ENCODE results near the gene MIOX. TPM values are rescaled to one million over a fixed set of nuclear protein-coding genes. Genes with fewer than 3 reads are reported as not detected.

Gene MIOX
- 0.61 TPM for total RNA-seq
- polyA plus RNA-seq = 1.7 TPM
- long read RNA-seq, donor 1 = 0 reads
- long read RNA-seq, donor 2 = 0 reads
- long read RNA-seq, donor 3 = 0 reads
- long read RNA-seq, donor 4 = 0 reads
- long read RNA-seq, donor 5, partial matches to known transcripts = 7 of 19 reads
- long read RNA-seq, donor 5, other reads (novel, unspliced or antisense) = 11 of 19 reads
- long read RNA-seq, donor 6 = 0 reads
- long read RNA-seq, donor 7 = 0 reads
- long read RNA-seq, donor 8 = 0 reads
- long read RNA-seq, donor 9 = 0 reads
- long read RNA-seq, donor 10 = 0 reads

DNA sequence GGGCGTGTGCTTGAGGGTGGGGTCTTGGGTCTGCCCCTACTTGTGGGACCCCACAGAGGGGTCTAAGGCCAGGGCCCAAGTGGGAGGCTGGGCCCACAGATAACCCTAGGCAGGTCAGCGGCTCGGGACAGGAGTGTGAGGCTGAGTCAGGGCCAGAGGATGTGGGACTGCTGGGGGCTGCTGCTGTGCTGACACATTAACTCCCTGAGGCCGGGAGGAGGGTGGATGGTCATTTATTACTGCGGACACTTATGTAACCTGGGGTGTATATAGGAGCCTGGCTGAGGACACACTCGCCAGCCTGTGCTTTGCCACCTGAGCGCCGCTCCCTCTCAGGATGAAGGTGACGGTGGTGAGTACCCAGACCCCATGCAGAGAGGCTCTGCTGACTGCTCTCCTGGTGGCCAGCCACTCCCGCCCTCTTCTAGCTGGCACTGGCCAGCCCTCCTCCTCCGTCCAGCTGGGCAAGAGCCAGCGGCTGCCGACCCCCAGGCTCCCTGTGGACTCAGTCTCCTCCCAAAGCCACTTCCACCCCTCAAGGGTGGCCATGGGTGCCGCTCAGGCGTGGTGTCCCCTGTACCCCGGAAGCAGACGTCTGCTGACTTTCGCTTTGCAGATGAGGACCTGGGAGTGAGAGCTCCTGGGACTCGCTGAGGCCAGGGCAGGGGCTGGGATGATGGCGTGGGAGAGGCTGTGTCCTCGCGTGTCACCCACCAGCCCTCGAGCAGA is at the start of gene MIOX:
Gene MIOX, plus strand, starts transcription at position 299 of the 729 bp plus-strand sequence. Its CDS starts 39 bp downstream, at position 338.
- Histone ChIP-seq H3K27me3 (ENCODE audit: control insufficient read depth in 2 of 2, insufficient read depth in 1 of 2, low read length in 1 of 2) (peaks cover 16 to 42% of the 10 kb centered on the region in 2 donors), H3K4me3 (ENCODE audit: low read length in 2 of 2) (no peak within 1 kb of the TSS), H3K4me1 (ENCODE audit: control insufficient read depth in 2 of 2, insufficient read depth in 2 of 2, low read length in 2 of 2) (peaks cover 8 to 19% of the 10 kb centered on the region in 2 donors), H3K36me3 (ENCODE audit: control insufficient read depth in 2 of 2, insufficient read depth in 2 of 2, low read length in 1 of 2) (no peaks in the 10 kb centered on the region), H3K9me3 (ENCODE audit: control insufficient read depth in 2 of 2, insufficient read depth in 1 of 2, low read length in 1 of 2) (no peaks in the 10 kb centered on the region), H3K27ac (ENCODE audit: low read depth in 1 of 2, low read length in 1 of 2) (no peak within 1 kb of the TSS)
- DNase-seq (ENCODE audit: low read depth in 6 of 9, low spot score in 9 of 9) = no peak
- WGBS = 95% methylated on average over 23 of the region's 23 CpGs

DNA sequence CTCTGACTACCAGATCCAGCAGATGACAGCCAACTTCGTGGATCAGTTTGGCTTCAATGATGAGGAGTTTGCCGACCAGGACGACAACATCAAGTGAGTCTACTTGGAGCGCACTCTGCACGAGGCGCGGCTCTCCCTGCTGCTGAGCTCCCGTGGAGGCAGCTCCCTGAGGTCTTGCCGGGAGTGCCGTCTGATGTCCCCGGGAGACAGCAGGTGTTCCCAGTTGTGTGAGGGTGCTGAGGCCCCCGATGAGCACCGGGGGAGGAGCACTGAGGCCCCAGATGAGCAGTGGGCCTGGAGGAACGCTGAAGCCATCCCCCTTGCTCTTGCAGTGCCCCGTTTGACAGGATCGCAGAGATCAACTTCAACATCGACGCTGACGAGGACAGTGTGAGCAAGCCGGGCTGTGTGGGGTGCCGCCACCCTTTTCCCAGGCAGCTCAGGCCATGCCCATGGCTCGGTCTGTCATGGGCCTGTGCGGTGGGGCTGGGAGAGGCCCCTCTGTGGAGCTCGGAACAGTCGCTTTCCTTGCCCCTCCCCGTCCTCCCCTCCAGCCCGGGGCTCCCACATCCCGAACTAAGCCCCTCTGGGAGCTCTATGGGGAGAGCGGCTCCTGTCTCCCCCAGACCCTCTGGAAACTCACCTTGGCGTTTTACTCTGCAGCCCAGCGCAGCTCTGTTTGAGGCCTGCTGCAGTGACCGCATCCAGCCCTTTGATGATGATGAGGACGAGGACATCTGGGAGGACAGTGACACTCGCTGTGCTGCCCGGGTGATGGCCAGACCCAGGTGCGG is 49.0 kb upstream of the MIOX start:
- WGBS = 96% methylated on average over 36 of the region's 36 CpGs
- DNase-seq (ENCODE audit: low read depth in 6 of 9, low spot score in 9 of 9) = no peak
- Histone ChIP-seq H3K4me1 (ENCODE audit: control insufficient read depth in 2 of 2, insufficient read depth in 2 of 2, low read length in 2 of 2) (peaks cover 0 to 6% of the 10 kb centered on the region in 2 donors), H3K9me3 (ENCODE audit: control insufficient read depth in 2 of 2, insufficient read depth in 1 of 2, low read length in 1 of 2) (no peaks in the 10 kb centered on the region), H3K27ac (ENCODE audit: low read depth in 1 of 2, low read length in 1 of 2) (no peak overlapping the region), H3K36me3 (ENCODE audit: control insufficient read depth in 2 of 2, insufficient read depth in 2 of 2, low read length in 1 of 2) (peaks cover 78 to 82% of the 10 kb centered on the region in 2 donors), H3K4me3 (ENCODE audit: low read length in 2 of 2) (no peak overlapping the region), H3K27me3 (ENCODE audit: control insufficient read depth in 2 of 2, insufficient read depth in 1 of 2, low read length in 1 of 2) (no peaks in the 10 kb centered on the region)

DNA sequence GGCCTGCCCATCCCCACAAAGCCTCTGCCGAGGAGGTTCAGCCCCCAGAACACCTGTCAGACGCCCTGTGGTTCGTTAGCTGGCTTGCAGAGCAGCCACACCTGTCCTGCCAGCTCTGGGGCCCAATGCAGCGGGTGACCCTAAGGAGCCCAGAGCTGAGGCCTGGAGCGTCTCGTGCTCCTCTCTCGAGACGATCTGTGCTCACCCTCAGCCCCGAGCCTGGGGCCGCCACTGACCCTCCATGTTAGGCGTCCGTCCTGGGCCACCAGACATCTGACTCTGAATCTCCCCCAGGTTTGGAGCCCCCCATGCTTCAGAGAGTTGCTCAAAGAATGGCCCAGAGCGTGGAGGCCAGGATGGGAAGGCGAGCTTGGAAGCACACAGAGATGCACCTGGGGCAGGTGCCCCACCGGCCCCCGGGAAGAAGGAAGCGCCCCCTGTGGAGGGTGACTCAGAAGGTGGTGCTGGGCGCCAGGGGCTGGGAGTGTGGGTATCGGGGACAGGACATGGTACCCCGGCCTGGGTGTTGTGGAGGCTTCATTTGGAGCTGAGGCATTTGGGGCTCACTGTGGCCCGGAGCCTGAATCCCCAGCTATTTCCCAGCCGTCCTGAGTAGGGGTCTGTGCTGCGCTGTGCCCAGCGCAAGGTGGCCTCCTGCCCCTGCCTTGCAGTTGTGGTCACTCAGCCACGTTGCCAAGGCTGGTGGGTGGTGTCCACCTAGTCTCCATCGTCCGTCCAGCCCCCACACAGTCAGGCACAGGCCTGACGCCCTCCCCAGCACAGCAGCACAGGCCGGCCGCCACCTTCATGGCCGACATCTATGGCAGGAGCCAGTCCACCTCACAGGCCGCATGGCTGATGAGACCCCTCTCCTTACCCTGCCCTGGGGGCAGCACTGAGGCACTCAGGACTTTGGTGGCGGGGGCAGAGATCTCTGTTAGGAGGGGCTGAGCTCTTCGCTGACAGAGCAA is 48.1 kb upstream of the MIOX start:
- Histone ChIP-seq H3K27ac (ENCODE audit: low read depth in 1 of 2, low read length in 1 of 2) (no peak overlapping the region), H3K36me3 (ENCODE audit: control insufficient read depth in 2 of 2, insufficient read depth in 2 of 2, low read length in 1 of 2) (peaks cover 80 to 82% of the 10 kb centered on the region in 2 donors), H3K27me3 (ENCODE audit: control insufficient read depth in 2 of 2, insufficient read depth in 1 of 2, low read length in 1 of 2) (no peaks in the 10 kb centered on the region), H3K4me3 (ENCODE audit: low read length in 2 of 2) (no peak overlapping the region), H3K9me3 (ENCODE audit: control insufficient read depth in 2 of 2, insufficient read depth in 1 of 2, low read length in 1 of 2) (no peaks in the 10 kb centered on the region), H3K4me1 (ENCODE audit: control insufficient read depth in 2 of 2, insufficient read depth in 2 of 2, low read length in 2 of 2) (peaks cover 0 to 6% of the 10 kb centered on the region in 2 donors)
- DNase-seq (ENCODE audit: low read depth in 6 of 9, low spot score in 9 of 9) = no peak
- WGBS = 94% methylated on average over 34 of the region's 34 CpGs

DNA sequence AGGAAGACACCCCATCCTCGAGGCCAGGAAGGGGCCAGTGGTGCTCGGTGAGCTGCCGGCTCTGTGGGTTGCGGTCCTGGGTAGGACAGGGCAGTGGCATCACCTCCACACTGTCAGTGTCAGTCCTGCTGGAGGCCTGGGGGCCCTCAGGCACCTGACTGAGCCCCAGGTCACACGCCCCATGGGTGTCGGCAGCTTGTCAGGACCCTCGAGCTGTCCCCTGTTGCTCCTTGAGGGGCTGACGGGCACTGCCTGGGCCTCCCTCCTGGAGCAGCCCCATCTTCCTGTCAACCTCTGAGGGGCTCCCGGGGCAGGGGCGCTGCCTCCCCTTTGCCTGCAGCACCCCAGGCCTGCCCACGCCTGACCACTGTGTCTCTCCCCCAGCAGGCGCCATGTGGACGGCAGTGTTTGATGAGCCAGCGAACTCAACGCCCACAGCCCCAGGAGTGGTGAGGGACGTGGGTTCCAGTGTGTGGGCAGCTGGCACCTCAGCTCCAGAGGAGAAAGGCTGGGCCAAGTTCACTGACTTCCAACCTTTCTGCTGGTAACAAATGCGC is 47.3 kb upstream of the MIOX start:
- peaks cover 0 to 6% of the 10 kb centered on the region in 2 donors for H3K4me1 ChIP-seq (ENCODE audit: control insufficient read depth in 2 of 2, insufficient read depth in 2 of 2, low read length in 2 of 2)
- no peak for DNase-seq (ENCODE audit: low read depth in 6 of 9, low spot score in 9 of 9)
- H3K4me3 ChIP-seq (ENCODE audit: low read length in 2 of 2) = no peak overlapping the region
- H3K27me3 ChIP-seq (ENCODE audit: control insufficient read depth in 2 of 2, insufficient read depth in 1 of 2, low read length in 1 of 2) = no peaks in the 10 kb centered on the region
- no peaks in the 10 kb centered on the region for H3K9me3 ChIP-seq (ENCODE audit: control insufficient read depth in 2 of 2, insufficient read depth in 1 of 2, low read length in 1 of 2)
- H3K36me3 ChIP-seq (ENCODE audit: control insufficient read depth in 2 of 2, insufficient read depth in 2 of 2, low read length in 1 of 2) = peaks cover 85 to 88% of the 10 kb centered on the region in 2 donors
- H3K27ac ChIP-seq (ENCODE audit: low read depth in 1 of 2, low read length in 1 of 2) = no peak overlapping the region
- 95% methylated on average over 17 of the region's 17 CpGs for WGBS

DNA sequence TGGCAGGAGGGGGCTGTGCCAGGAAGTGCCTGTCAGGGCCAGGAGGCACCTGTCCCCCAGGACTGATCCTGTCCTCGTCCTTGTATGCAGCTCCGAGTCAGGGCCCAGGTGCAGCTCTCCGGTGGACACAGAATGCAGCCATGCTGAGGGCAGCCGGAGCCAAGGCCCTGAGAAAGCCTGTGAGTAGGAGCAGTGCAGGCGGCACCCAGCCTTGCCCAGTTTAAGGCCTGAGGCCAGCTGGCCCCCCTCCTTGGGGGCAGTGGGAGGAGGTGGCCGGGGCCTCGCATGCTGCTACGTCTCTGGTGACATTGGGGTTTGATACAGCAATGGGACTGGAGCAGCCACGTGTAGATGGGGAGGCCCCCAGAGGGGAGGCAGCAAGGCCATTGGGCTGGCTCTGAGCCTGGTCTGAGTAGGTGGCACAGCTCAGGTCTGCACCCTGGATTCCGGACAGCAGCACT is 46.8 kb upstream of the MIOX start:
- Histone ChIP-seq H3K9me3 (ENCODE audit: control insufficient read depth in 2 of 2, insufficient read depth in 1 of 2, low read length in 1 of 2) (no peaks in the 10 kb centered on the region), H3K27me3 (ENCODE audit: control insufficient read depth in 2 of 2, insufficient read depth in 1 of 2, low read length in 1 of 2) (no peaks in the 10 kb centered on the region), H3K27ac (ENCODE audit: low read depth in 1 of 2, low read length in 1 of 2) (no peak overlapping the region), H3K4me1 (ENCODE audit: control insufficient read depth in 2 of 2, insufficient read depth in 2 of 2, low read length in 2 of 2) (peaks cover 0 to 9% of the 10 kb centered on the region in 2 donors), H3K4me3 (ENCODE audit: low read length in 2 of 2) (no peak overlapping the region), H3K36me3 (ENCODE audit: control insufficient read depth in 2 of 2, insufficient read depth in 2 of 2, low read length in 1 of 2) (peaks cover 84 to 90% of the 10 kb centered on the region in 2 donors)
- WGBS = 90% methylated on average over 10 of the region's 10 CpGs
- no peak for DNase-seq (ENCODE audit: low read depth in 6 of 9, low spot score in 9 of 9)

DNA sequence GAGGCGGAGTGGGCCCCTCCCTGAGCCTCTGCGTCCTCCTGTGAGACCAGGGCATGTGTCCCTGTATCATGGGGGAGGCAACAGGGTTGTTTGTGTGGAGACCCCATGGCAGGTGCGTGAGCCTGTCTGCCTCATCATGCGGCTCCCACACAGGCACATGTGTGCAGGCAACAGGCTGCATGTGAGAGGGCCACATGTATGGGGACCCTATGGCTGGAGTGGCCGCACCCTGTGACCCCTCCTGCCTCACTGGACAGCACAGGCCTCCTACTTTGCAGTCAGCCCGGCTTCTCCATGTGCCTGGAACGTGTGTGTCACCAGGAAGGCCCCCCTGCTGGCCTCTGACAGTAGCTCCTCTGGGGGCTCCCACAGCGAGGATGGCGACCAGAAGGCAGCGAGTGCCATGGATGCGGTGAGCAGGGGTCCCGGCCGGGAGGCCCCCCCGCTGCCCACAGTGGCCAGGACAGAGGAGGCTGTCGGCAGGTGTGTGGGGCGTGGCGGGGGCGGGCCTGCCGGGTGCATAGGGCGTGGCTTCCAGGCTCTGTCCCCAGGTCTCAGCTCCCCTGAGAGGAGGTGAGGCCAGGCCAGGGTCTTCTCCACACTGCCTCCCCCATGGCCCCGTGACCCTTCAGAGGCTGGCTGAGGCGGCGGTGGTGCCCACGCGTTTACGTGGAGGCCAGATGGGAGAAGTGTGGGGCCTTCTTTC is 46.0 kb upstream of the MIOX start:
- H3K9me3 ChIP-seq (ENCODE audit: control insufficient read depth in 2 of 2, insufficient read depth in 1 of 2, low read length in 1 of 2) = no peaks in the 10 kb centered on the region
- no peak for DNase-seq (ENCODE audit: low read depth in 6 of 9, low spot score in 9 of 9)
- H3K36me3 ChIP-seq (ENCODE audit: control insufficient read depth in 2 of 2, insufficient read depth in 2 of 2, low read length in 1 of 2) = peaks cover 84 to 90% of the 10 kb centered on the region in 2 donors
- peaks cover 0 to 12% of the 10 kb centered on the region in 2 donors for H3K4me1 ChIP-seq (ENCODE audit: control insufficient read depth in 2 of 2, insufficient read depth in 2 of 2, low read length in 2 of 2)
- no peak overlapping the region for H3K4me3 ChIP-seq (ENCODE audit: low read length in 2 of 2)
- H3K27me3 ChIP-seq (ENCODE audit: control insufficient read depth in 2 of 2, insufficient read depth in 1 of 2, low read length in 1 of 2) = no peaks in the 10 kb centered on the region
- 98% methylated on average over 26 of the region's 26 CpGs for WGBS
- H3K27ac ChIP-seq (ENCODE audit: low read depth in 1 of 2, low read length in 1 of 2) = no peak overlapping the region

DNA sequence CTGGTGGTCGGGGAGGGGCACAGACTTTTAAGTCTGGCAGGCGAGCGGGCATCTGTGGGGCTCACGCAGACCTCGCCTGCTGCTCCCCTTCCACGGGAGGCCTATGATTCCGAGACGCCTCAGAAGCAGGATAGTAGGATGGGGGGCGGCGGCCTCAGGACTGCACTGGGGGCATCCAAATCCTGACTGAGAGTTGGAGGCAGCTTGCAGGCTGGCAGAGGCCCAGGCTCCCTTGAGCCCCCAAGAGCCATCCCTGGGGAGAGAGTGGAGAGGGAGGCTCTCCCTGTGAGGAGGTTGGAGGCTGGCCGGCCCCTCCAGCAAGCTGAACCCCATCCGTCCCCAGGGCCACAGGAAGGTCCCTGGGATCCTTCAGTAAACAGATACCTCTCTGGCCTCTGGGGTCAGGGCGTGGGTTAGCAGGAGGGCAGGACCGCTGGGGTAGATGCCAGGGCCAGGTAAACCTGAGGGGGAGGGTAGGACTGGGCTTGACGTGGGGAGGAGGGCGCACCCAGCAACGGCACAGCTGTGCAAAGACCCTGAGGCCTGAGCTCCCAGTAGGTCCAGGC is 45.1 kb upstream of the MIOX start:
- 96% methylated on average over 17 of the region's 17 CpGs for WGBS
- H3K4me3 ChIP-seq (ENCODE audit: low read length in 2 of 2) = no peak overlapping the region
- H3K27ac ChIP-seq (ENCODE audit: low read depth in 1 of 2, low read length in 1 of 2) = no peak overlapping the region
- H3K4me1 ChIP-seq (ENCODE audit: control insufficient read depth in 2 of 2, insufficient read depth in 2 of 2, low read length in 2 of 2) = peaks cover 0 to 16% of the 10 kb centered on the region in 2 donors
- no peaks in the 10 kb centered on the region for H3K9me3 ChIP-seq (ENCODE audit: control insufficient read depth in 2 of 2, insufficient read depth in 1 of 2, low read length in 1 of 2)
- DNase-seq (ENCODE audit: low read depth in 6 of 9, low spot score in 9 of 9) = no peak
- peaks cover 84 to 90% of the 10 kb centered on the region in 2 donors for H3K36me3 ChIP-seq (ENCODE audit: control insufficient read depth in 2 of 2, insufficient read depth in 2 of 2, low read length in 1 of 2)
- H3K27me3 ChIP-seq (ENCODE audit: control insufficient read depth in 2 of 2, insufficient read depth in 1 of 2, low read length in 1 of 2) = no peaks in the 10 kb centered on the region

Measured in thymus (tissue), 14 donors.